HEK293T (cell line): ENCODE results near the gene FOXR1.
A peak's percentile ranks its signal among the peaks of the same experiment; 100 is the strongest.

Experiments used
- CTCF ChIA-PET: fragments of 350-600 bp; formaldehyde crosslinking; extraction: SDS; loops from one replicate; lab custom pipeline; 2021; ENCODE audit warnings: antibody characterized with exemption, inconsistent platforms; lab: Yijun Ruan, JAX
- POLR2A ChIA-PET: fragments of 350-600 bp; formaldehyde crosslinking; extraction: SDS; loops from one replicate; lab custom pipeline; 2020; ENCODE audit warnings: antibody characterized with exemption, inconsistent platforms; lab: Yijun Ruan, JAX
- DNase-seq: peaks from one replicate; pipeline ENCODE4 v3.0.0; 2012; ENCODE audit warnings: mixed read lengths; ENCODE audit errors: extremely low spot score
- ARNT ChIP-seq: fragments of 450-650 bp; IDR thresholded peaks from 2 replicates; pipeline ENCODE4 v1.6.1; 2017; ENCODE audit warnings: mild to moderate bottlenecking
- BHLHE40 ChIP-seq: fragments of 450-650 bp; IDR thresholded peaks from 2 replicates; pipeline ENCODE4 v1.6.1; 2016; ENCODE audit warnings: mild to moderate bottlenecking, moderate library complexity, borderline replicate concordance
- CTBP1 ChIP-seq: fragments of 450-650 bp; IDR thresholded peaks from 2 replicates; pipeline ENCODE4 v1.6.1; 2016; ENCODE audit warnings: borderline replicate concordance
- ELF4 ChIP-seq: fragments of 450-650 bp; IDR thresholded peaks from 2 replicates; pipeline ENCODE4 v1.6.1; 2017; ENCODE audit warnings: antibody characterized with exemption
- FOXA1 ChIP-seq: fragments of 450-650 bp; IDR thresholded peaks from 2 replicates; pipeline ENCODE4 v1.6.1; 2016; ENCODE audit warnings: mild to moderate bottlenecking
- FOXK2 ChIP-seq: fragments of 450-650 bp; IDR thresholded peaks from 2 replicates; pipeline ENCODE4 v1.6.1; 2016; ENCODE audit warnings: mild to moderate bottlenecking
- FOXM1 ChIP-seq: fragments of 450-650 bp; IDR thresholded peaks from 2 replicates; pipeline ENCODE4 v1.6.1; 2017; ENCODE audit warnings: mild to moderate bottlenecking, borderline replicate concordance
- HDGF ChIP-seq: fragments of 450-650 bp; IDR thresholded peaks from 2 replicates; pipeline ENCODE4 v1.6.1; 2017; ENCODE audit warnings: antibody characterized with exemption, borderline replicate concordance
- L3MBTL2 ChIP-seq: fragments of 450-650 bp; conservative IDR thresholded peaks from 2 replicates; pipeline ENCODE4 v1.6.1; 2016; ENCODE audit warnings: mild to moderate bottlenecking
- LEF1 ChIP-seq: fragments of 450-650 bp; IDR thresholded peaks from 2 replicates; pipeline ENCODE4 v1.6.1; 2017; ENCODE audit warnings: mild to moderate bottlenecking, borderline replicate concordance
- NFRKB ChIP-seq: fragments of 450-650 bp; IDR thresholded peaks from 2 replicates; pipeline ENCODE4 v1.6.1; 2016; ENCODE audit warnings: mild to moderate bottlenecking, moderate library complexity
- SP1 ChIP-seq: fragments of 450-650 bp; IDR thresholded peaks from 2 replicates; pipeline ENCODE4 v1.6.1; 2017
- SUZ12 ChIP-seq: fragments of 450-650 bp; IDR thresholded peaks from 2 replicates; pipeline ENCODE4 v1.6.1; 2016; ENCODE audit warnings: mild to moderate bottlenecking
- TARDBP ChIP-seq: fragments of 450-650 bp; IDR thresholded peaks from 2 replicates; pipeline ENCODE4 v1.6.1; 2016
- ZNF384 ChIP-seq: fragments of 450-650 bp; IDR thresholded peaks from 2 replicates; pipeline ENCODE4 v1.6.1; 2016
- TF ChIP-seq, protein P1 (sequence below): fragments of 450-650 bp; IDR thresholded peaks from 2 replicates; pipeline ENCODE4 v1.6.1; 2016

The FOXR1 gene

DNA sequence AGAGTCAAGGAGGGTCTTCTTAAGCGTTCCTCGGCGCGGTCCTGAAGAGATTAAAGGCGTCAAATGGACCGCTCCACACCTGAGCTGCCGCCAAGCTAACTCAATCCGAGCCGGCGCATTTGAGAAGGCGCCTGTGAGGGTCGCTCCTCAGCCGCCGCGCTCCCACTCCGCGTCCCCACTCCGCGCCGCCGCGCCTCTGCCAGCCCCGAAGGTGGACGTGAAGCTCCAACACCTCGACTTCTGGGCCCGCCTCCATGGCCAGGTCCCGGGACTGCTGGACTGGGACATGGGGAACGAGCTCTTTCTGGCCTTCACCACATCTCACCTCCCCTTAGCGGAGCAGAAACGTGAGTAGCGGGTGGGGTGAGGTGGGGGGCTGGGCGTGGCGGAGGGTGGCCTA lies at the start of gene FOXR1:
Gene FOXR1 (plus strand): TSS at position 116 of the 400 bp plus-strand sequence. CDS start 171 bp downstream, at position 287.
- POLR2A ChIA-PET = no interaction called here
- no peak for TF ChIP-seq HDGF
- no peak for TF ChIP-seq ARNT
- TF ChIP-seq SP1 = no peak
- TF ChIP-seq BHLHE40 = no peak
- TF ChIP-seq SUZ12 = no peak
- TF ChIP-seq ELF4 = no peak
- TF ChIP-seq CTBP1 = no peak
- TF ChIP-seq L3MBTL2 = no peak
- TF ChIP-seq FOXM1 = no peak
- TF ChIP-seq FOXA1 = no peak
- TF ChIP-seq LEF1 = no peak
- TF ChIP-seq, protein P1, sequence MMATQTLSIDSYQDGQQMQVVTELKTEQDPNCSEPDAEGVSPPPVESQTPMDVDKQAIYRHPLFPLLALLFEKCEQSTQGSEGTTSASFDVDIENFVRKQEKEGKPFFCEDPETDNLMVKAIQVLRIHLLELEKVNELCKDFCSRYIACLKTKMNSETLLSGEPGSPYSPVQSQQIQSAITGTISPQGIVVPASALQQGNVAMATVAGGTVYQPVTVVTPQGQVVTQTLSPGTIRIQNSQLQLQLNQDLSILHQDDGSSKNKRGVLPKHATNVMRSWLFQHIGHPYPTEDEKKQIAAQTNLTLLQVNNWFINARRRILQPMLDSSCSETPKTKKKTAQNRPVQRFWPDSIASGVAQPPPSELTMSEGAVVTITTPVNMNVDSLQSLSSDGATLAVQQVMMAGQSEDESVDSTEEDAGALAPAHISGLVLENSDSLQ = no peak
- TF ChIP-seq TARDBP = no peak
- no peak for TF ChIP-seq NFRKB
- TF ChIP-seq ZNF384 = no peak
- no peak for TF ChIP-seq FOXK2

GRCh38 chr11:118921929-118922744 lies 49.4 kb upstream of the FOXR1 start:
- TF ChIP-seq NFRKB (no peak), FOXA1 (no peak), FOXM1 (no peak)
- POLR2A ChIA-PET = interaction anchor here (0.8 to 1.5 kb wide), 5 partner anchors 10 to 131 kb away, joined by 3 to 4 read pairs (median 3); partner anchors contain the start of genes CENATAC and DDX6
- no peak for DNase-seq
- CTCF ChIA-PET = interaction anchor here (1.2 kb wide), 1 partner anchor 13 kb away, joined by 4 read pairs; no protein-coding TSS in a partner anchor

More for the DNA sequence above, at the start of gene FOXR1:
- DNase-seq = no peak
- CTCF ChIA-PET = no interaction called here

DNA sequence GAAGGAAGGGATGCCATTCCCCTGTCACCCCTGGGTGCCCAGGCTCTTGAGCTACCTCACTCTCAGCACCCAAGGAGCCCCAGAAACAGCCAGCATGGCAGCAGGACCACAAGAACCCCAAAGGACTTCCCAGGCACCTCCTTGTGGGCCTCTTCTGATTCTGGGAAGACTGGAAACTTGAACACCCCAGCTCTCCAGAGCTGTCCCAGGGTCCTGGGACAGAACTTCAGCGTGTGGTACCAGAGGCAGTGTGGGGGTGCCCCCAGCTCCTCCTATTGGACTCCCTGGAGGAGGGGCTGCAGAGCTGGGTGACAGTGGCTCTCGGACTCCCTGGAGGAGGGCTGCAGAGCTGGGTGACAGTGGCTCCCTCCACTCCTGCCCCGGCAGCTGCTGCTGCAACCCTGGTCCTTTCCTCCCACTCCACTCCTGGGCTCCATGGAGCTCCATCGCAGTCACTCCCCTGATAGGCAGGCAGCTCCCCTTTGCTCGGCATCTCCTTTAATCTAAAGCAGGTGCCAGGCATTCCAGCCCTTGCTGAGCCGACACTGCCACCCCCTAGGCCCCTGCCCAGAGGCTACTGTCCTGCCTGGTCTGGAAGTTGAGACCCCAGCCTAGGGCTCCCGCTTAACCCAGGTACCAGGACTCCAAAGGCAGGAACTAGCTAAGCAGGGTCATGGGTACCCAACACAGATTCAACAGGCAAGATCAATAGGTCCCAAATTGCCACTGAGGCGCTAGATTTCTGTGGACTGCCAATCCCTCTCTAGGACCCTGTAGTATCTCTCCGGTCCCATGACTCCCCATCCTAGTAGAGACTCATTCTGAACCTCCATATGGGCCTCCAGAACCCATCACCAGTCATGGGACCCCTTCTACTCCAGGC lies 48.6 kb upstream of the FOXR1 start:
- no peak for TF ChIP-seq L3MBTL2
- no peak for TF ChIP-seq ZNF384
- no peak for TF ChIP-seq FOXK2
- TF ChIP-seq ARNT = no peak
- TF ChIP-seq LEF1 = no peak
- ChIA-PET CTCF (interaction anchor here (1.2 kb wide), 1 partner anchor 14 kb away, joined by 4 read pairs; no protein-coding TSS in a partner anchor), POLR2A (interaction anchor here (0.8 to 1.5 kb wide), 4 partner anchors 10 to 75 kb away, joined by 3 to 4 read pairs (median 3); partner anchors contain the start of gene CENATAC)
- no peak for DNase-seq

- ChIA-PET POLR2A (interaction anchor here (1.3 to 2.6 kb wide), 2 partner anchors 13 to 131 kb away, joined by 4 to 50 read pairs; no protein-coding TSS in a partner anchor), CTCF (interaction anchor here (0.9 to 1.2 kb wide), 2 partner anchors 14 to 15 kb away, joined by 3 to 4 read pairs; no protein-coding TSS in a partner anchor)
- DNase-seq = no peak
- TF ChIP-seq ZNF384 (no peak), FOXK2 (no peak), FOXA1 (no peak), LEF1 (no peak), TARDBP (no peak), L3MBTL2 (no peak), SUZ12 (no peak), NFRKB (no peak)
- TF ChIP-seq, protein P1 = no peak
Measured at GRCh38 chr11:118923721-118924587, 47.6 kb upstream of the FOXR1 start.

- ChIA-PET CTCF (interaction anchor here (0.8 to 1.5 kb wide), 4 partner anchors 13 to 28 kb away, joined by 3 to 8 read pairs (median 4); no protein-coding TSS in a partner anchor), POLR2A (interaction anchor here (1.3 to 2.6 kb wide), 3 partner anchors 14 to 134 kb away, joined by 4 to 50 read pairs (median 5); partner anchors contain the start of gene DDX6)
- TF ChIP-seq L3MBTL2 = no peak
- no peak for TF ChIP-seq BHLHE40
- TF ChIP-seq CTBP1 = no peak
- no peak for TF ChIP-seq TARDBP
- no peak for TF ChIP-seq LEF1
- TF ChIP-seq FOXM1 = no peak
- no peak for TF ChIP-seq FOXK2
- no peak for TF ChIP-seq ARNT
- TF ChIP-seq ELF4 = no peak
- TF ChIP-seq SP1 = no peak
- no peak for TF ChIP-seq HDGF
- TF ChIP-seq FOXA1 = no peak
- TF ChIP-seq NFRKB = no peak
- no peak for TF ChIP-seq SUZ12
- TF ChIP-seq, protein P1 = no peak
- no peak for TF ChIP-seq ZNF384
- peak; percentile 66 for DNase-seq
Measured at GRCh38 chr11:118924591-118925585, 46.7 kb upstream of the FOXR1 start.
